Stromal cell of bone marrow (primary cell): ENCODE data around the gene CDKN3.
"Not testable (repeated sequence)": the region's sequence is repeated elsewhere in the genome, so short reads cannot be mapped to it uniquely, and the experiment has no call there.

Source experiments
- DNase-seq: peaks from one replicate; pipeline ENCODE4 v3.0.0-alpha.2; 2012; ENCODE audit warnings: low read depth

The CDKN3 gene

DNA sequence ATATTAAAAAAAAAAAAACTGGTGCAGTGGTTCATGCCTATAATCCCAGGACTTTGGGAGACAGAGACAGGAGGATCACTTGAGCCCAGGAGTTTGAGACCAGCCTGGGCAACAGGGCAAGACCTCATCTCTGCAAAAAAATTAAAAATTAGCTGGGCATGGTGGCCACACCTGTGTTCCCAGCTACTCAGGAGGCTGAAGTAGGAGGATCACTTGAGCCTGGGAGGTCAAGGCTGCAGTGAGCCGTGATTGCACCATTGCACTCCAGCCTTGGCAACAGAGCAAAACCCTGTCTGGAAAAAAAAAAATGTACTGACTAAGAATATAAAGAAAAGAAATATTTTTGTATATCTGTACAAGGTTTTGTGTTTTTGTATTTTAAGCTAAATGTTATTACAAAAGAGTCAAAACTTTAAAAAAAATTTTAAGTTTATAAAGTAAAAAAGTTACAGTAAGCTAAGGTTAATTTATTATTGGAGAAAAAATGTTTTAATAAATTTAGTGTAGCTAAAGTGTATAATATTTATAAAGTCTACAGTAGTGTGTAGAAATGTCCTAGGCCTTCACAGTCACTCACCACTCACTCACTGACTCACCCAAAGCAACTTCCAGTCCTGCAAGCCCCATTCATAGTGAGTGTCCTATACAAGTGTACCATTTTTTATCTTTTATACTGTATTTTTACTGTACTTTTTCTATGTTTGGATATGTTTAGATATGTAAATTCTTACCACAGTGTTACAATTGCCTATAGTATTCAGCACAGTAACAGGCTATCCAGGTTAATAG, 60.2 kb downstream of the CDKN3 start:
- DNase-seq: not testable (repeated sequence)

DNA sequence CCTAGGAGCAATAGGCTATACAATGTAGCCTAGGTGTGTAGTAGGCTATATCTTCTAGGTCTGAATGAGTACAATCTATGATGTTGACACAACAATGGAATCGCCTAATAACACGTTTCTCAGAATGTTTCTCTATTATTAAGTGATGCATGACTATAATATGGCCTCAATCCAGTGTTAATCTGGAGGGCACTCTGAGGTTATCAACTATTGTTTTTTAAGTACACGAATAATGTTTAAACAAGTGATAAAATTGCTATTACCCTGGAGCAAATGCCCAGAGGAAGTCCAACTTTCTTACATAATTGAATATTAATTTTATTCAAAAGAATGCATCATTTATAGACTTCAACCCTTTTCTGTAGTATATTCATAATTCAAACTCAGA, 60.8 kb downstream of the CDKN3 start:
- DNase-seq: no peak

DNA sequence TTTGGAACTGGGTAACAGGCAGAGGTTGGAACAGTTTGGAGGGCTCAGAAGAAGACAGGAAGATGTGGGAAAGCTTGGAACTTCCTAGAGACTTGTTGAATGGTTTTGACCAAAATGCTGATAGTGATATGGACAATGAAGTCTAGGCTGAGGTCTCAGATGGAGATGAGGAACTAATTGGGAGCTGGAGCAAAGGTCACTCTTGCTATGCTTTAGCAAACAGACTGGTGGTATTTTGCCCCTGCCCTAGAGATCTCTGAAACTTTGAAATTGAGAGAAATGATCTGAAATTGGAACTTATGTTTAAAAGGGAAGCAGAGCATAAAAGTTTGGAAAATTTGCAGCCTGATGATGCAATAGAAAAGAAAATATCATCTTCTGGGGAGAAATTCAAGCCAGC, 61.7 kb downstream of the CDKN3 start:
- not testable (repeated sequence) for DNase-seq

DNA sequence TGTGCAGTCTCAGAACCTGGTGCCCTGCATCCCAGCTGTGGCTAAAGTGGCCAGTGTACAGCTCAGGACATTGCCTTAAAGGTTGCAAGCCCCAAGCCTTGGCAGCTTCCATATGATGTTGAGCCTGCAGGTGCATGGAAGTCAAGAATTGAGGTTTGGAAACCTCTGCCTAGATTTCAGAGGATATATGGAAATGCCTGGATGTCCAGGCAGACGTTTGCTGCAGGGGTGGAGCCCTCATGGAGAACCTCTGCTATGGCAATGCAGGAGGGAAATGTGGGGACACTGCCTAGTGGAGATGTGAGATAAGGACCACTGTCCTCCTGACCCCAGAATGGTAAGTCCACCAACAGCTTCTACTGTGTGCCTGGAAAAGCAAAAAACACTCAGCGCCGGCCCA, 62.3 kb downstream of the CDKN3 start:
- no peak for DNase-seq

DNA sequence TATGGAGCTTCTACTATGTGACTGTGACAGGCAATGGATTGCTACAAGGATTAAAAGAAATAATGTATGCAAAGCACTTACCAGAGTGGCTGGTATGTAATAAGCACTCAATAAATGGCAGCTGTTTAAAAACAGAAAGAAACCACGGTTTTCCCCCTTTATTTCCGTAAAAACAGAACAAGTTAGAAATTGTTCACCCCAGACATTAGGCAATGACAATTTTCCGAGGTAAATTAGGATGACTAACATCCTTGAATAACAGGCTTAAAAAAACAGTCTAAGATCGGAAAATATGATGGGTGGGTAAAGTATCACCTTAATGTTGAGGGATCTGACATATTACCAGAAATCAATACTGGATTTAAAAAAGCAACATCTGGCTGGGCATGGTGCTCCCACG, 65.2 kb downstream of the CDKN3 start:
- DNase-seq: no peak

DNA sequence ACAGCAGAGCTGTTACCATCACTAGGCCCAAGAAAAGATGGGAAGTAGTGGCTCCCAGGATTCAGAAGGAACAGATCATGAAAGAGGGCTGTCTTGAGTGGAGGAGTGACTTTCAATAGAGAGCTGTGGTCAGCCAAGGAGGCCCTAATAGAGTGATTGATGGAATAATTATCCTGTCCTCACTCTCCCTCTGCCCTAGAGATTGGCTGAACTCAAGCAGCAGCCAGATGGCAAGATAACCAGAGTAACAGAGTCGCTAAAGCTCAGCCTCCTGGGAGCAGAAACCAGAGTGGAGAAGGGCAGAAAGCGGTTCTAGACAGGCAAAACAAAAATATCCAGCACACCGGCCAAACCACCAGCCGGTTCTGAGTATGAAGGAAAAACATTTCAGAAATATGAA, 68.8 kb downstream of the CDKN3 start:
- no peak for DNase-seq

DNA sequence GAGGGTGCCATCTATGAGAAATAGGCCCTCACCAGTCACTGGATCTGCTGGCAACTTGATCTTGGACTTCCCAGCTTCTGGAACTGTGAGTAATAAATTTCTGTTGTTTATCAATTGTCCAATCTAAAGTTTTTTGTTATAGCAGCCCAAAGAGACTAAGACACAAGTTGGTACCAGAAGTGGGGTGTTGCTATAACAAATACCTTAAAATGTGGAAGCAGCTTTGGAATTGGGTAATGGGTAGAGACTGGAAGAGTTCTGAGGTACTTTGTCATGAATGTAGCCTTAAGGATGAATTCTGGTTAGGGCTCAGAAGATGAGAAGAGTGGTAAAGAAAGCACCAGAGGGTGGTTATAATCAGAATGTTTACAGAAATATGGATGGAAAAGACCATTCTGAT, 70.5 kb downstream of the CDKN3 start:
- DNase-seq: no peak
